Measurements from ENCODE around the gene CASP8. TPM values are rescaled to one million over a fixed set of nuclear protein-coding genes. Genes with fewer than 3 reads are reported as not detected.

CASP8 gene
- total RNA-seq, 4 donors from 2014 or later = 12.4 to 71.7 (median 15.6) TPM

DNA sequence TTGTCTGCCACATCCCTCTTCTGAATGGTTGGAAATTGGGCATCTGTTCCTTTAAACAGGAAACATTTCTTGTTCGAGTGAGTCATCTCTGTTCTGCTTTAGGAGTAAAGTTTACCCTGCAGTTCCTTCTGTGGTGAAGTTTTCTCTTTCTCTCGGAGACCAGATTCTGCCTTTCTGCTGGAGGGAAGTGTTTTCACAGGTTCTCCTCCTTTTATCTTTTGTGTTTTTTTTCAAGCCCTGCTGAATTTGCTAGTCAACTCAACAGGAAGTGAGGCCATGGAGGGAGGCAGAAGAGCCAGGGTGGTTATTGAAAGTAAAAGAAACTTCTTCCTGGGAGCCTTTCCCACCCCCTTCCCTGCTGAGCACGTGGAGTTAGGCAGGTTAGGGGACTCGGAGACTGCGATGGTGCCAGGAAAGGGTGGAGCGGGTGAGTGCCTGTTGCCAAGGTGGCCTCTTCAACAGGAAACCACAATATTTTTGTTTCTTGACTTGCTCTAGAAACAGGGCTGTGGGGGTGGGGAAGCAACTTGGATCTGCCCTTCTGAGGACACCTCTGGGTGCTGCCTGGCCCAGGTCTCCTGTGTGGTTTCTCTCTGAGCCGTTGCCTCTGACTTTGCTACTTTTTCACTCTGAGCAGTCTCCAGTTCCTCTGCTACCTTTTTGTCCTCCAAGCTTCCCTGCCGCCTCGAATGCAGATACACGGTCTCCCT, 2.2 kb upstream of the CASP8 start:
- Histone ChIP-seq H3K4me3 (peak overlapping the region; percentile 27 to 69 (median 51)), H3K27ac (peak overlapping the region; percentile 31 to 91 (median 79)), H3K9me3 (no peaks in the 10 kb centered on the region), H3K27me3 (no peaks in the 10 kb centered on the region), H3K36me3 (no peaks in the 10 kb centered on the region), H3K4me1 (peaks cover 0 to 37% (median 12%) of the 10 kb centered on the region in 4 donors)
- DNase-seq (ENCODE audit: low spot score in 2 of 2) = peak; percentile 17 to 60
- no peak for TF ChIP-seq POLR2A (IDR thresholded peaks at IDR 0.05)
- peak in 1 of 2 donors; percentile 58 for TF ChIP-seq EP300 (IDR thresholded peaks at IDR 0.05)
- WGBS, 2 donors = 2% methylated on average over 10 of the region's 10 CpGs

DNA sequence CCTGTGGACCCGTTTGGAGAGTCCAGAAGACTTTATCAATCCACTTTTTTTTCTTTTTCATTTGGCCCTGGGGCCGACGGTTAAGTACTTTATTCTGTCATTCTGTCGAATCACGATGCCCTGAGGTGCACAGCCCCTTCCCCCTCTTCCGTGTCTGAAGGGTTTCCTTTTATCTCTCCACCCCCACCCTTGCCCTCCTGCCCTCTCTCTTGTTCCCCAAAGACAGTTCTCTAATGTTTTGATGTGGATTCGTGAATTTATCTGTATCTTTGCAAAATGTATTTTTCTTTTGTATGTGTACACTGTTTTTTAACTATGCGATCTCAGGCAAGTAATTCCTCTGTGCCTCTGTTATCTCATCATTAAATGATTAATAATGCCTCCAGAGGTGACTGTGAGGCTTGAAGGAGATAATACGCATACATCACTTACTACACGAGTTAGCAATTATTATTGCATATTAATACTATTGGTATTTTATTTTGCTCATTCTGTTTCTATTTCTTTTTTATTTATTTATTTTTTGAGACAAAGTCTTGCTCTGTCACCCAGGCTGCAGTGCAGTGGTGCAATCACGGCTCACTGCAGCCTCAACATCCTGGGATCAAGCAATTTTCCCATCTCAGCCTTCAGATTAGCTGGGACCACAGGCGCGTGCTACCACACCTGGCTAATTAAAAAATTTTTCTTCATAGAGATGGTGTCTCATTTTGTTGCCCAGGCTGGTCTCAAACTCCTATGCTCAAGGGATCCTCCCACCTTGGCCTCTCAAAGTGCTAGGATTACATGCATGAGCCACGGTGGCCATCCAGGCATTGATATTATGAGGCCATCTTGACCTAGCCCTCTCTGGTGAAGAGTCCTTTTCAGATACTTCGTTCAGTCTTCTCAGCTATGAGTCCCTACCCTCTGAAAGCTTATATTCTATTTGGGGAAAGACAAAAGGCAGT, 1.4 kb upstream of the CASP8 start:
- 30 to 32% methylated on average over 15 of the region's 15 CpGs for WGBS, 2 donors
- H3K36me3 ChIP-seq = no peaks in the 10 kb centered on the region
- no peak for DNase-seq (ENCODE audit: low spot score in 2 of 2)
- H3K27ac ChIP-seq = peak overlapping the region in 3 of 4 donors; percentile 74 to 91 (median 84)
- no peaks in the 10 kb centered on the region for H3K9me3 ChIP-seq
- peaks cover 0 to 37% (median 10%) of the 10 kb centered on the region in 4 donors for H3K4me1 ChIP-seq
- H3K4me3 ChIP-seq = peak overlapping the region; percentile 27 to 69 (median 51)
- H3K27me3 ChIP-seq = no peaks in the 10 kb centered on the region
- no peak for TF ChIP-seq EP300 (IDR thresholded peaks at IDR 0.05)

DNA sequence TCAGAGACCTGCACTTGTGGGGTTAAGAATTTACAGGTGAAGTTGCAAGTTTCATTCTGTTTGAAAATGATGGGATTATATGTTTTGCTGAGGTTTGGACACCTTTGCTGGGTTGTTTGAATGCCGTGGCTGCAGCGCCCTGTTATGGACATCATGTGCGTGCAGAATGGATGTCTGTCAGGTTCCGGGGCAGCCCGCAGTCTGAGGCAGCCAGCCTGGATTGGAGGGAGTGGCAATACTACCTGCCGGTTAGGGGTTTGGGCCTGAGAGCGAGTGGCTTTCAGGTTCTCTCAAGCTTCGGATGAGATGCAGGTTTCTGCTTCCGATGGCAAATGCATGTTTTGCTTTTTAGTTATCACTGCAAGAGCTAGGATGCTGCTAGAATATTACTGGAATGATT, 1.1 kb downstream of the CASP8 start:
- TF ChIP-seq EP300 (IDR thresholded peaks at IDR 0.05) = no peak
- TF ChIP-seq, protein P1, sequence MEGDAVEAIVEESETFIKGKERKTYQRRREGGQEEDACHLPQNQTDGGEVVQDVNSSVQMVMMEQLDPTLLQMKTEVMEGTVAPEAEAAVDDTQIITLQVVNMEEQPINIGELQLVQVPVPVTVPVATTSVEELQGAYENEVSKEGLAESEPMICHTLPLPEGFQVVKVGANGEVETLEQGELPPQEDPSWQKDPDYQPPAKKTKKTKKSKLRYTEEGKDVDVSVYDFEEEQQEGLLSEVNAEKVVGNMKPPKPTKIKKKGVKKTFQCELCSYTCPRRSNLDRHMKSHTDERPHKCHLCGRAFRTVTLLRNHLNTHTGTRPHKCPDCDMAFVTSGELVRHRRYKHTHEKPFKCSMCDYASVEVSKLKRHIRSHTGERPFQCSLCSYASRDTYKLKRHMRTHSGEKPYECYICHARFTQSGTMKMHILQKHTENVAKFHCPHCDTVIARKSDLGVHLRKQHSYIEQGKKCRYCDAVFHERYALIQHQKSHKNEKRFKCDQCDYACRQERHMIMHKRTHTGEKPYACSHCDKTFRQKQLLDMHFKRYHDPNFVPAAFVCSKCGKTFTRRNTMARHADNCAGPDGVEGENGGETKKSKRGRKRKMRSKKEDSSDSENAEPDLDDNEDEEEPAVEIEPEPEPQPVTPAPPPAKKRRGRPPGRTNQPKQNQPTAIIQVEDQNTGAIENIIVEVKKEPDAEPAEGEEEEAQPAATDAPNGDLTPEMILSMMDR (IDR thresholded peaks at IDR 0.05) = no peak
- DNase-seq (ENCODE audit: low spot score in 2 of 2) = no peak
- Histone ChIP-seq H3K36me3 (peaks cover 0 to 1% (median 0%) of the 10 kb centered on the region in 3 donors), H3K27me3 (no peaks in the 10 kb centered on the region), H3K9me3 (no peaks in the 10 kb centered on the region), H3K4me1 (peaks cover 0 to 34% (median 15%) of the 10 kb centered on the region in 4 donors), H3K4me3 (peak overlapping the region in 2 of 4 donors; percentile 21 to 38), H3K27ac (peak overlapping the region in 1 of 4 donors; percentile 78)
- 74 to 88% methylated on average over 9 of the region's 9 CpGs for WGBS, 2 donors

DNA sequence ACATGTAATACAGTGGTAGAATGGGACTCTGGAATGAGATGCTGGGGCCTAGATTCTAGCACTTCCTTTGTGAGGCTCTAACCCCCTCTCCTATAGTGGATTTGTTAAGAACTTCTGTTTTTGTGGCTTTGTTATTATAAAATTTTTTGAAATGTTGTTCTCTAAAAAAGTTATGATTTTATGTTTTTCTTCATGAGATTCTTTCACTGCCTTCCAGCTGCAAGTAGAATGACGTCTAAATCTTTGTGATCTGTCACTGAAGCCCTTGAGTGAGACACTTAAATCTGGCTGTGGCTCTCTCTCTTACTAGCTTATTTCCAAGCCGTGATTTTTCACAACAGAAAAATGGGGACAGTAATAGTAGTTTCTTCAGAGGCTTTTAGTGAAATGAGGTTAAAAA, 1.6 kb downstream of the CASP8 start:
- no peak for DNase-seq (ENCODE audit: low spot score in 2 of 2)
- Histone ChIP-seq H3K4me1 (peaks cover 0 to 34% (median 15%) of the 10 kb centered on the region in 4 donors), H3K4me3 (peak overlapping the region in 1 of 4 donors; percentile 38), H3K36me3 (peaks cover 0 to 5% (median 0%) of the 10 kb centered on the region in 3 donors), H3K27ac (peak overlapping the region in 1 of 4 donors; percentile 78), H3K9me3 (no peaks in the 10 kb centered on the region), H3K27me3 (no peaks in the 10 kb centered on the region)
- TF ChIP-seq POLR2A (IDR thresholded peaks at IDR 0.05) (no peak), EP300 (IDR thresholded peaks at IDR 0.05) (no peak)
- TF ChIP-seq, protein P1 (IDR thresholded peaks at IDR 0.05) = no peak
- WGBS, 2 donors = 49% methylated on average over 2 of the region's 2 CpGs

DNA sequence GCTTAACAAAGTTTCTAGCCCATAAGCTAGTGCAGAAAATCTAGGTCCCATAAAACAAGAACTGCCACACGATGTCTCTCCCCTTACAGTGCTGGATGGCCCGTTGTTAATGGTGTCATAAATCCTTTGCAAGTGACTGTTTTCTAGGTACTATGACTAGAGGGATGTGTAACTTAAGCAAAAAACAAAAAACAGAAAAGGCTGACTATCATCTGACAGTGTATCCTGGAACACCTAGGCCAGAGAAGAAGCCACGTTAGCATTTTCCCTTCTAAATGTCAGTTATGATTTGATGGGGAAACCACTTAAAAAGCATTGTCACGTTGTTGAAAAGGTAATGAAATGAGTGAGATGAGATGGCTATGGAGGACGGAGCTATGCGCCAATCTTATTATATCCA, 2.4 kb downstream of the CASP8 start:
- Histone ChIP-seq H3K4me1 (peaks cover 0 to 28% (median 14%) of the 10 kb centered on the region in 4 donors), H3K36me3 (peaks cover 0 to 7% (median 0%) of the 10 kb centered on the region in 3 donors), H3K4me3 (no peak overlapping the region), H3K9me3 (no peaks in the 10 kb centered on the region), H3K27me3 (no peaks in the 10 kb centered on the region), H3K27ac (no peak overlapping the region)
- TF ChIP-seq POLR2A (IDR thresholded peaks at IDR 0.05) (no peak), EP300 (IDR thresholded peaks at IDR 0.05) (no peak)
- TF ChIP-seq, protein P1 (IDR thresholded peaks at IDR 0.05) = no peak
- DNase-seq (ENCODE audit: low spot score in 2 of 2) = no peak
- WGBS, 2 donors = 61 to 75% methylated on average over 6 of the region's 6 CpGs
